ENCODE results near the gene LRRTM4. TPM values are rescaled to one million over a fixed set of nuclear protein-coding genes. Genes with fewer than 3 reads are reported as not detected.

Gene LRRTM4
- total and polyA plus RNA-seq, 2 donors (not counting 1 experiment from before 2014, with no cell fraction given) = 0.05 TPM; not detected in 1

GRCh38 chr2:76829374-76830234, 692.6 kb downstream of the LRRTM4 start:
- no peaks in the 10 kb centered on the region for H3K36me3 ChIP-seq (ENCODE audit: control insufficient read depth, insufficient read depth, low read length)
- H2AFZ ChIP-seq (ENCODE audit: low read length) = no peak overlapping the region
- no peaks in the 10 kb centered on the region for H3K4me1 ChIP-seq (ENCODE audit: control insufficient read depth, extremely low read depth, insufficient read depth, low read length)
- H3K27ac ChIP-seq (ENCODE audit: insufficient read depth, low read length) = no peak overlapping the region
- no peaks in the 10 kb centered on the region for H3K27me3 ChIP-seq (ENCODE audit: control insufficient read depth, insufficient read depth, low read length)
- no peak overlapping the region for H3K9ac ChIP-seq (ENCODE audit: insufficient read depth, low read length)
- no peak for TF ChIP-seq EZH2 (IDR thresholded peaks at IDR 0.05; ENCODE audit: low read length, missing control alignments)
- TF ChIP-seq, protein P1, sequence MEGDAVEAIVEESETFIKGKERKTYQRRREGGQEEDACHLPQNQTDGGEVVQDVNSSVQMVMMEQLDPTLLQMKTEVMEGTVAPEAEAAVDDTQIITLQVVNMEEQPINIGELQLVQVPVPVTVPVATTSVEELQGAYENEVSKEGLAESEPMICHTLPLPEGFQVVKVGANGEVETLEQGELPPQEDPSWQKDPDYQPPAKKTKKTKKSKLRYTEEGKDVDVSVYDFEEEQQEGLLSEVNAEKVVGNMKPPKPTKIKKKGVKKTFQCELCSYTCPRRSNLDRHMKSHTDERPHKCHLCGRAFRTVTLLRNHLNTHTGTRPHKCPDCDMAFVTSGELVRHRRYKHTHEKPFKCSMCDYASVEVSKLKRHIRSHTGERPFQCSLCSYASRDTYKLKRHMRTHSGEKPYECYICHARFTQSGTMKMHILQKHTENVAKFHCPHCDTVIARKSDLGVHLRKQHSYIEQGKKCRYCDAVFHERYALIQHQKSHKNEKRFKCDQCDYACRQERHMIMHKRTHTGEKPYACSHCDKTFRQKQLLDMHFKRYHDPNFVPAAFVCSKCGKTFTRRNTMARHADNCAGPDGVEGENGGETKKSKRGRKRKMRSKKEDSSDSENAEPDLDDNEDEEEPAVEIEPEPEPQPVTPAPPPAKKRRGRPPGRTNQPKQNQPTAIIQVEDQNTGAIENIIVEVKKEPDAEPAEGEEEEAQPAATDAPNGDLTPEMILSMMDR (conservative IDR thresholded peaks at IDR 0.05 in 1 of 2, IDR thresholded peaks at IDR 0.05 in 1 of 2; ENCODE audit: low read depth in 1 of 2, low read length in 2 of 2) = no peak
- H3K9me3 ChIP-seq (ENCODE audit: control insufficient read depth, insufficient read depth, low read depth, low read length) = no peaks in the 10 kb centered on the region
- no peaks in the 10 kb centered on the region for H4K20me1 ChIP-seq (ENCODE audit: control insufficient read depth, extremely low read depth, insufficient read depth, low read length)
- no peak for DNase-seq (ENCODE audit: low read depth in 2 of 2)
- H3K4me2 ChIP-seq (ENCODE audit: extremely low read depth, insufficient read depth, low read length) = no peak overlapping the region
- no peak overlapping the region for H3K4me3 ChIP-seq (replicated peaks in 1 of 4; ENCODE audit: control extremely low read depth in 1 of 4, insufficient read depth in 1 of 4, low read depth in 3 of 4, low read length in 4 of 4)
- H3K79me2 ChIP-seq (ENCODE audit: control insufficient read depth, insufficient read depth, low read length) = no peaks in the 10 kb centered on the region

- no peak overlapping the region for H3K27ac ChIP-seq (ENCODE audit: insufficient read depth, low read length)
- TF ChIP-seq EZH2 (IDR thresholded peaks at IDR 0.05; ENCODE audit: low read length, missing control alignments) = no peak
- TF ChIP-seq, protein P1 (conservative IDR thresholded peaks at IDR 0.05 in 1 of 2, IDR thresholded peaks at IDR 0.05 in 1 of 2; ENCODE audit: low read depth in 1 of 2, low read length in 2 of 2) = no peak
- no peaks in the 10 kb centered on the region for H3K79me2 ChIP-seq (ENCODE audit: control insufficient read depth, insufficient read depth, low read length)
Observed at GRCh38 chr2:76826691-76827090, 695.5 kb downstream of the LRRTM4 start.

DNA sequence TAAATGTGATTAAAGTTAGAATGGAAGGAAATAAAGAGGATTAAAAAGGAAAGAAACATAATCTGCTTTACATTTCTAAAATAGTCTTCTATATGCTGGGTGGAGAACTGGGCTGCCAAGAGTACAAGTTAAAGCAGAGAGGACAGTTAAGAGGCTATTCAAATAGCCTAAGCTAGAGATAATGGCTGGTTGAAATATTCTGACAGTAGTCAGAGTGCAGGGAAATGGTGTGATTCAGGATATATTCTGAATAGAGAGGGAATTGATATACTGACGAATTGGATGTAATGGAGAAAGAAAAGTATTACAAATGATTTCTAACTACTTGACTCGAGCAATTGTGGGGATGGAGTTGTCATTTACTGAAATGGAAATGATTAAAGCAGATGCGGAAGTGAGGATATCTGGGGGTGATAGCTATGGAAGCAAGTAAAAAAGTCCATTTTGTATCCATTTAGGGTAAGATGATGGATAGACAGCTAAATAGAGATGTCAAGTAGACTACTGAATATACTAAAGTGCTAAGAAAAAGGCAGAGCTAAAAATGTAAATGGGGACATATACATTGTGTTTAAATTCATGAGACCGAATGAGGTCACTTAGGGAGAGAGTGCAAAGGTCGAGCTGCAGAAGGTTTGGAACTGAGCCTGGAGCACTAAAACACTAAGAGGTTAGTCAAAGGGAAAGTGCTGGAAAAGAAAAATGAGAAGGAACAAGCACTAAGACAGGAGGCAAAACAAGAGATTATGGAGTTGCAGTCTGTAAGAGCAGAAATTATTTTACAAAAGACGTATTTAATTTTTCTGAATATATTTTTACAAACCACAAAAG, 696.8 kb downstream of the LRRTM4 start:
- H3K27ac ChIP-seq (ENCODE audit: insufficient read depth, low read length) = no peak overlapping the region
- no peak for DNase-seq (ENCODE audit: low read depth in 2 of 2)
- H3K9me3 ChIP-seq (ENCODE audit: control insufficient read depth, insufficient read depth, low read depth, low read length) = no peaks in the 10 kb centered on the region
- H3K9ac ChIP-seq (ENCODE audit: insufficient read depth, low read length) = no peak overlapping the region
- H3K4me1 ChIP-seq (ENCODE audit: control insufficient read depth, extremely low read depth, insufficient read depth, low read length) = no peaks in the 10 kb centered on the region
- no peaks in the 10 kb centered on the region for H4K20me1 ChIP-seq (ENCODE audit: control insufficient read depth, extremely low read depth, insufficient read depth, low read length)
- no peaks in the 10 kb centered on the region for H3K27me3 ChIP-seq (ENCODE audit: control insufficient read depth, insufficient read depth, low read length)
- no peak overlapping the region for H3K4me3 ChIP-seq (replicated peaks in 1 of 4; ENCODE audit: control extremely low read depth in 1 of 4, insufficient read depth in 1 of 4, low read depth in 3 of 4, low read length in 4 of 4)
- no peaks in the 10 kb centered on the region for H3K36me3 ChIP-seq (ENCODE audit: control insufficient read depth, insufficient read depth, low read length)
- H2AFZ ChIP-seq (ENCODE audit: low read length) = no peak overlapping the region
- no peak overlapping the region for H3K4me2 ChIP-seq (ENCODE audit: extremely low read depth, insufficient read depth, low read length)
- H3K79me2 ChIP-seq (ENCODE audit: control insufficient read depth, insufficient read depth, low read length) = no peaks in the 10 kb centered on the region
- TF ChIP-seq, protein P1 (conservative IDR thresholded peaks at IDR 0.05 in 1 of 2, IDR thresholded peaks at IDR 0.05 in 1 of 2; ENCODE audit: low read depth in 1 of 2, low read length in 2 of 2) = no peak
- TF ChIP-seq EZH2 (IDR thresholded peaks at IDR 0.05; ENCODE audit: low read length, missing control alignments) = no peak

More at GRCh38 chr2:76826691-76827090, 695.5 kb downstream of the LRRTM4 start:
- no peak overlapping the region for H3K4me2 ChIP-seq (ENCODE audit: extremely low read depth, insufficient read depth, low read length)
- H4K20me1 ChIP-seq (ENCODE audit: control insufficient read depth, extremely low read depth, insufficient read depth, low read length) = no peaks in the 10 kb centered on the region
- DNase-seq (ENCODE audit: low read depth in 2 of 2) = no peak
- no peak overlapping the region for H3K9ac ChIP-seq (ENCODE audit: insufficient read depth, low read length)
- no peak overlapping the region for H2AFZ ChIP-seq (ENCODE audit: low read length)
- no peaks in the 10 kb centered on the region for H3K27me3 ChIP-seq (ENCODE audit: control insufficient read depth, insufficient read depth, low read length)
- no peaks in the 10 kb centered on the region for H3K9me3 ChIP-seq (ENCODE audit: control insufficient read depth, insufficient read depth, low read depth, low read length)
- no peaks in the 10 kb centered on the region for H3K4me1 ChIP-seq (ENCODE audit: control insufficient read depth, extremely low read depth, insufficient read depth, low read length)
- no peak overlapping the region for H3K4me3 ChIP-seq (replicated peaks in 1 of 4; ENCODE audit: control extremely low read depth in 1 of 4, insufficient read depth in 1 of 4, low read depth in 3 of 4, low read length in 4 of 4)
- no peaks in the 10 kb centered on the region for H3K36me3 ChIP-seq (ENCODE audit: control insufficient read depth, insufficient read depth, low read length)
